ENCODE data around the gene CEP164.
"Not testable (repeated sequence)": the region's sequence is repeated elsewhere in the genome, so short reads cannot be mapped to it uniquely, and the experiment has no call there.

CEP164 gene

DNA sequence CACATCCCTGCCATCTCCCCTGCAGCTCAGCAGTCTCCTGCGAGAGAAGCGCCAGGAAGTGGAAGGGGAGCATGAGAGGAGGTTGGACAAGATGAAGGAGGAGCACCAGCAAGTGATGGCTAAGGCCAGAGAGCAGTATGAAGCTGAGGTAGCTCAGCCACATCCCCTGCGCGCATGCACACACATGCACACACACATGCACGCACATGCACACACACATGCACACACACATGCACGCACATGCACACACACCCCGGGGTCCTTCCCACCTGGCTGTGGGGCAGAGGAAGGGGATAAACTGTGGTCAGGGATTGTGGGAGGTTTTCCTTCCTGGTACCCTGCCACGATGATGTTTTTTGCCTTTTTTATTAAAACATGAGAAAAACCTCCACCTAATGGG, 65.3 kb downstream of the CEP164 start:
- DNase-seq (ENCODE audit: low read depth, low spot score): no peak
- Histone ChIP-seq H3K27ac (ENCODE audit: low read length) (no peak overlapping the region), H3K36me3 (ENCODE audit: control insufficient read depth, insufficient read depth, low read length) (peaks cover 15% of the 10 kb centered on the region), H3K9me3 (ENCODE audit: control insufficient read depth, insufficient read depth, low read length) (no peaks in the 10 kb centered on the region; the same call in 1 of the 2 replicates), H3K27me3 (ENCODE audit: control insufficient read depth, insufficient read depth, low read length) (no peaks in the 10 kb centered on the region), H3K4me3 (ENCODE audit: low read length) (no peak overlapping the region), H3K4me1 (ENCODE audit: control insufficient read depth, insufficient read depth, low read length) (no peaks in the 10 kb centered on the region)
- no CpG with 5 or more reads among the region's 8 CpGs for WGBS (ENCODE audit: insufficient coverage, insufficient read length)

GRCh38 chr11:117394221-117394925, 66.7 kb downstream of the CEP164 start:
- no peak for DNase-seq (ENCODE audit: low read depth, low spot score)
- Histone ChIP-seq H3K9me3 (ENCODE audit: control insufficient read depth, insufficient read depth, low read length) (no peaks in the 10 kb centered on the region; the same call in none of the 2 replicates), H3K4me1 (ENCODE audit: control insufficient read depth, insufficient read depth, low read length) (no peaks in the 10 kb centered on the region), H3K27me3 (ENCODE audit: control insufficient read depth, insufficient read depth, low read length) (no peaks in the 10 kb centered on the region), H3K36me3 (ENCODE audit: control insufficient read depth, insufficient read depth, low read length) (peaks cover 22% of the 10 kb centered on the region), H3K27ac (ENCODE audit: low read length) (no peak overlapping the region), H3K4me3 (ENCODE audit: low read length) (no peak overlapping the region)
- no CpG with 5 or more reads among the region's 14 CpGs for WGBS (ENCODE audit: insufficient coverage, insufficient read length)

DNA sequence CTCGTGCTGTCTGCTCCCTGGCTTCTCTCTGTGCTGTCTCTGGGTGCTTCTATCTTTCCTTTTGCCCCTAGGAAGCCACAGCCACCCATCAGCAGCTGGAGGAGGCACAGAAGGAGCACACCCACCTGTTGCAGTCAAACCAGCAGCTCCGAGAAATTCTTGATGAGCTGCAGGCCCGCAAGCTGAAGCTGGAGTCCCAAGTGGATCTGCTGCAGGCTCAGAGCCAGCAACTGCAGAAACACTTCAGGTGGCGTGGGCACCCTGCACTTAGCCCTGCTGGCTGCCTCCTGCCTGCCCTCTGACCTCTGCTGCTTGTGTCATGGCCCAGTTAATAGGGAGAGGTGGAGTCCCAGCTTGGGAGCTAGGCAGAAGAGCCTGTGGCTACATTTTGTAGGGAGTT, 67.8 kb downstream of the CEP164 start:
- H3K36me3 ChIP-seq (ENCODE audit: control insufficient read depth, insufficient read depth, low read length): peaks cover 22% of the 10 kb centered on the region
- H3K4me1 ChIP-seq (ENCODE audit: control insufficient read depth, insufficient read depth, low read length): no peaks in the 10 kb centered on the region
- no CpG with 5 or more reads among the region's 4 CpGs for WGBS (ENCODE audit: insufficient coverage, insufficient read length)
- H3K27me3 ChIP-seq (ENCODE audit: control insufficient read depth, insufficient read depth, low read length): no peaks in the 10 kb centered on the region
- no peak for DNase-seq (ENCODE audit: low read depth, low spot score)
- H3K27ac ChIP-seq (ENCODE audit: low read length): no peak overlapping the region
- H3K9me3 ChIP-seq (ENCODE audit: control insufficient read depth, insufficient read depth, low read length): no peaks in the 10 kb centered on the region; the same call in none of the 2 replicates
- no peak overlapping the region for H3K4me3 ChIP-seq (ENCODE audit: low read length)

GRCh38 chr11:117396970-117397369, 69.3 kb downstream of the CEP164 start:
- Histone ChIP-seq H3K9me3 (ENCODE audit: control insufficient read depth, insufficient read depth, low read length) (no peaks in the 10 kb centered on the region; the same call in none of the 2 replicates), H3K27ac (ENCODE audit: low read length) (no peak overlapping the region), H3K4me3 (ENCODE audit: low read length) (no peak overlapping the region), H3K27me3 (ENCODE audit: control insufficient read depth, insufficient read depth, low read length) (no peaks in the 10 kb centered on the region), H3K4me1 (ENCODE audit: control insufficient read depth, insufficient read depth, low read length) (no peaks in the 10 kb centered on the region), H3K36me3 (ENCODE audit: control insufficient read depth, insufficient read depth, low read length) (peaks cover 21% of the 10 kb centered on the region)
- DNase-seq (ENCODE audit: low read depth, low spot score): no peak
- WGBS (ENCODE audit: insufficient coverage, insufficient read length): no CpG with 5 or more reads among the region's 8 CpGs

- peaks cover 10% of the 10 kb centered on the region for H3K36me3 ChIP-seq (ENCODE audit: control insufficient read depth, insufficient read depth, low read length)
- not testable (repeated sequence) for DNase-seq (ENCODE audit: low read depth, low spot score); H3K27me3 ChIP-seq (ENCODE audit: control insufficient read depth, insufficient read depth, low read length); H3K4me1 ChIP-seq (ENCODE audit: control insufficient read depth, insufficient read depth, low read length); H3K27ac ChIP-seq (ENCODE audit: low read length); H3K4me3 ChIP-seq (ENCODE audit: low read length); H3K9me3 ChIP-seq (ENCODE audit: control insufficient read depth, insufficient read depth, low read length)
- WGBS (ENCODE audit: insufficient coverage, insufficient read length): no CpG with 5 or more reads among the region's 2 CpGs
These were observed 71.0 kb downstream of the CEP164 start for GRCh38 chr11:117398618-117399017.

DNA sequence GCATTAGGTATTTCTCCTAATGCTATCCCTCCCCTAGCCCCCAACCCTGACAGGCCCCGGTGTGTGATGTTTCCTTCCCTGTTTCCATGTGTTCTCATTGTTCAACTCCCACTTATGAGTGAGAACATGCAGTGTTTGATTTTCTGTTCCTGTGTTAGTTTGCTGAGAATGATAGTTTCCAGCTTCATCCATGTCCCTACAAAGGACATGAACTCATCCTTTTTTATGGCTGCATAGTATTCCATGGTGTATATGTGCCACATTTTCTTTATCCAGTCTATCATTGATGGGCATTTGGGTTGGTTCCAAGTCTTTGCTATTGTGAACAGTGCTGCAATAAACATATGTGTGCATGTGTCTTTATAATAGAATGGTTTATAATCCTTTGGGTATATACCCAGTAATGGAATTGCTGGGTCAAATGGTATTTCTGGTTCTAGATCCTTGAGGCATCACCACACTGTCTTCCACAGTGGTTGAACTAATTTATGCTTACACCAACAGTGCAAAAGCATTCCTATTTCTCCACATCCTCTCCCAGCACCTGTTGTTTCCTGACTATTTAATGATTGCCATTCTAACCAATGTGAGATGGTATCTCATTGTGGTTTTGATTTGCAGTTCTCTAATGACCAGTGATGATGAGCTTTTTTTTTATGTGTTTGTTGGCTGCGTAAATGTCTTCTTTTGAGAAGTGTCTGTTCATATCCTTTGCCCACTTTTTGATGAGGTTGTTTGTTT, 71.6 kb downstream of the CEP164 start:
- H3K27ac ChIP-seq (ENCODE audit: low read length); H3K9me3 ChIP-seq (ENCODE audit: control insufficient read depth, insufficient read depth, low read length); H3K4me3 ChIP-seq (ENCODE audit: low read length); H3K4me1 ChIP-seq (ENCODE audit: control insufficient read depth, insufficient read depth, low read length); H3K27me3 ChIP-seq (ENCODE audit: control insufficient read depth, insufficient read depth, low read length); DNase-seq (ENCODE audit: low read depth, low spot score): not testable (repeated sequence)
- peaks cover 10% of the 10 kb centered on the region for H3K36me3 ChIP-seq (ENCODE audit: control insufficient read depth, insufficient read depth, low read length)
- WGBS (ENCODE audit: insufficient coverage, insufficient read length): no CpG with 5 or more reads among the region's 2 CpGs

GRCh38 chr11:117405898-117406297, 78.2 kb downstream of the CEP164 start:
- not testable (repeated sequence) for H3K27ac ChIP-seq (ENCODE audit: low read length); H3K4me3 ChIP-seq (ENCODE audit: low read length); H3K4me1 ChIP-seq (ENCODE audit: control insufficient read depth, insufficient read depth, low read length); H3K9me3 ChIP-seq (ENCODE audit: control insufficient read depth, insufficient read depth, low read length); H3K27me3 ChIP-seq (ENCODE audit: control insufficient read depth, insufficient read depth, low read length); DNase-seq (ENCODE audit: low read depth, low spot score); H3K36me3 ChIP-seq (ENCODE audit: control insufficient read depth, insufficient read depth, low read length)
- no CpG with 5 or more reads among the region's 2 CpGs for WGBS (ENCODE audit: insufficient coverage, insufficient read length)

- no peak for DNase-seq (ENCODE audit: low read depth, low spot score)
- Histone ChIP-seq H3K4me1 (ENCODE audit: control insufficient read depth, insufficient read depth, low read length) (peaks cover 2% of the 10 kb centered on the region; the same call in 1 of the 2 replicates), H3K9me3 (ENCODE audit: control insufficient read depth, insufficient read depth, low read length) (no peaks in the 10 kb centered on the region), H3K27ac (ENCODE audit: low read length) (no peak overlapping the region), H3K27me3 (ENCODE audit: control insufficient read depth, insufficient read depth, low read length) (no peaks in the 10 kb centered on the region), H3K4me3 (ENCODE audit: low read length) (no peak overlapping the region), H3K36me3 (ENCODE audit: control insufficient read depth, insufficient read depth, low read length) (peaks cover 6% of the 10 kb centered on the region; the same call in 1 of the 2 replicates)
- WGBS (ENCODE audit: insufficient coverage, insufficient read length): no CpG with 5 or more reads among the region's 6 CpGs
These were observed 79.4 kb downstream of the CEP164 start for GRCh38 chr11:117407016-117407415.

DNA sequence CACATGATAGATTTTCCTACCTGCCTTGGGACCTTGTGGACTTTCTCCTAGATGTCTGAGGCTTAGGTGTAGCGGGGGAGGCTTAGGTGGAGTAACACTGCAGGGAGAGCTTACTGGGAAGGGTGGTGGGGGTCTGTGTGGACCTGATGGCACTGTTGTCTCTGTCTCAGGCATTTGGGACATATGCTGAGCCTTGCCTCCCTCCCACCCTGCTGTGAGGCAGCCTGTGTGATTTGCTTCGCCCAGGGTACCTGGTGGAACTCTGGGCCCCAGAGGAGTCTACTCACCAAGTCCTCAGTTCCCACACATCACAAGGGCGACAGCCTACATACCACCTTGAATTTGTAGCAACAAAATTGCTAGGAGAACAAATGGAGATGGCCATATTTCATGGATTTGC, 80.7 kb downstream of the CEP164 start:
- H3K4me3 ChIP-seq (ENCODE audit: low read length): no peak overlapping the region
- peaks cover 6% of the 10 kb centered on the region; the same call in 1 of the 2 replicates for H3K36me3 ChIP-seq (ENCODE audit: control insufficient read depth, insufficient read depth, low read length)
- no CpG with 5 or more reads among the region's 3 CpGs for WGBS (ENCODE audit: insufficient coverage, insufficient read length)
- H3K27me3 ChIP-seq (ENCODE audit: control insufficient read depth, insufficient read depth, low read length): no peaks in the 10 kb centered on the region
- H3K4me1 ChIP-seq (ENCODE audit: control insufficient read depth, insufficient read depth, low read length): peaks cover 2% of the 10 kb centered on the region; the same call in 1 of the 2 replicates
- no peaks in the 10 kb centered on the region for H3K9me3 ChIP-seq (ENCODE audit: control insufficient read depth, insufficient read depth, low read length)
- no peak overlapping the region for H3K27ac ChIP-seq (ENCODE audit: low read length)
- DNase-seq (ENCODE audit: low read depth, low spot score): no peak

- Histone ChIP-seq H3K4me1 (ENCODE audit: control insufficient read depth, insufficient read depth, low read length) (peaks cover 2% of the 10 kb centered on the region; the same call in 1 of the 2 replicates), H3K36me3 (ENCODE audit: control insufficient read depth, insufficient read depth, low read length) (peaks cover 6% of the 10 kb centered on the region; the same call in 1 of the 2 replicates), H3K27me3 (ENCODE audit: control insufficient read depth, insufficient read depth, low read length) (no peaks in the 10 kb centered on the region), H3K9me3 (ENCODE audit: control insufficient read depth, insufficient read depth, low read length) (no peaks in the 10 kb centered on the region), H3K27ac (ENCODE audit: low read length) (no peak overlapping the region), H3K4me3 (ENCODE audit: low read length) (no peak overlapping the region)
- DNase-seq (ENCODE audit: low read depth, low spot score): no peak
- no CpG with 5 or more reads among the region's 12 CpGs for WGBS (ENCODE audit: insufficient coverage, insufficient read length)
These were observed 81.9 kb downstream of the CEP164 start for GRCh38 chr11:117409511-117409910.
